GM19193 (cell line): ENCODE results near the gene PLXND1.

Experiments
- POLR2A ChIP-seq: IDR thresholded peaks from 4 replicates; pipeline ENCODE4 v1.6.1; 2011; ENCODE audit not compliant: insufficient read depth, insufficient read length; ENCODE audit errors: extremely low read depth

The PLXND1 gene

GRCh38 chr3:129558772-129559564, 47.5 kb downstream of the PLXND1 start:
- no peak for TF ChIP-seq POLR2A

GRCh38 chr3:129558081-129558771, 48.2 kb downstream of the PLXND1 start:
- no peak for TF ChIP-seq POLR2A

- no peak for TF ChIP-seq POLR2A
Observed at GRCh38 chr3:129557548-129557894, 49.0 kb downstream of the PLXND1 start.

GRCh38 chr3:129556890-129557547, 49.5 kb downstream of the PLXND1 start:
- TF ChIP-seq POLR2A: no peak

- no peak for TF ChIP-seq POLR2A
Observed at GRCh38 chr3:129556358-129556695, 50.1 kb downstream of the PLXND1 start.

GRCh38 chr3:129555616-129556357, 50.7 kb downstream of the PLXND1 start:
- TF ChIP-seq POLR2A: no peak

GRCh38 chr3:129555153-129555550, 51.3 kb downstream of the PLXND1 start:
- TF ChIP-seq POLR2A: no peak

GRCh38 chr3:129554356-129555152, 51.9 kb downstream of the PLXND1 start:
- no peak for TF ChIP-seq POLR2A

GRCh38 chr3:129553719-129554118, 52.8 kb downstream of the PLXND1 start:
- no peak for TF ChIP-seq POLR2A

- no peak for TF ChIP-seq POLR2A
Observed at GRCh38 chr3:129553171-129553570, 53.3 kb downstream of the PLXND1 start.

GRCh38 chr3:129552287-129553050, 54.0 kb downstream of the PLXND1 start:
- TF ChIP-seq POLR2A: no peak

- TF ChIP-seq POLR2A: no peak
Observed at GRCh38 chr3:129549805-129550204, 56.7 kb downstream of the PLXND1 start.

- no peak for TF ChIP-seq POLR2A
Observed at GRCh38 chr3:129549006-129549800, 57.3 kb downstream of the PLXND1 start.
